Lower leg skin (tissue), 3 donors: ENCODE data around the gene RCAN2.

ENCODE experiments used
- CTCF ChIP-seq, 3 donors: fragments of 450-650 bp; IDR thresholded peaks; one replicate each; pipeline ENCODE4 v1.5.1; 2016; ENCODE audit warnings: antibody characterized with exemption in 3 of 3, mild to moderate bottlenecking in 3 of 3, moderate library complexity in 2 of 3
- POLR2A ChIP-seq, 2 donors: fragments of 450-650 bp; IDR thresholded peaks; one replicate each; pipeline ENCODE4 v1.6.1; 2016 to 2017; ENCODE audit warnings: antibody characterized with exemption in 2 of 2, mild to moderate bottlenecking in 1 of 2, moderate library complexity in 1 of 2

- TF ChIP-seq CTCF (IDR thresholded peaks at IDR 0.05): no peak
- TF ChIP-seq POLR2A (IDR thresholded peaks at IDR 0.05): no peak
These were observed 244.5 kb downstream of the RCAN2 start for GRCh38 chr6:46246727-46247126.
